Progenitor cell of endocrine pancreas (in vitro differentiated cells): Measurements from ENCODE around the gene SORL1. TPM values are rescaled to one million over a fixed set of nuclear protein-coding genes. Genes with fewer than 3 reads are reported as not detected.

ENCODE experiments used
- DNase-seq: peaks from one replicate; pipeline ENCODE4 v3.0.0; 2021; ENCODE audit warnings: low spot score; ENCODE audit not compliant: unreplicated experiment
- H3K27ac Mint-ChIP-seq: 2 replicates; pipeline ENCODE4 v1.8.0; 2021; ENCODE audit warnings: mild to moderate bottlenecking, moderate library complexity, mixed read lengths
- H3K27me3 Mint-ChIP-seq: 2 replicates; pipeline ENCODE4 v1.8.0; 2021; ENCODE audit warnings: mixed read lengths
- H3K36me3 Mint-ChIP-seq: 2 replicates; pipeline ENCODE4 v1.8.0; 2022; ENCODE audit warnings: mixed read lengths; ENCODE audit not compliant: insufficient read depth
- H3K4me1 Mint-ChIP-seq: 2 replicates; pipeline ENCODE4 v1.8.0; 2021; ENCODE audit warnings: low read depth, mixed read lengths
- H3K4me3 Mint-ChIP-seq: 2 replicates; pipeline ENCODE4 v1.8.0; 2021; ENCODE audit warnings: low read depth, mild to moderate bottlenecking, moderate library complexity, mixed read lengths
- H3K9me3 Mint-ChIP-seq: 2 replicates; pipeline ENCODE4 v1.8.0; 2021; ENCODE audit warnings: low read depth, mixed read lengths
- total RNA-seq: library from RNA; stranded (reverse); gene quantifications from 2 replicates; pipeline ENCODE4 v1.2.1, GENCODE V29; 2021
- TF ChIP-seq, protein P1 (sequence below): fragments of 200-600 bp; sonication (generic); IDR thresholded peaks from one replicate; pipeline ENCODE4 v1.5.0; 2021; ENCODE audit warnings: antibody characterized with exemption, mild to moderate bottlenecking; ENCODE audit not compliant: unreplicated experiment

SORL1 gene
- total RNA-seq, 1 donor from 2014 or later, result 31.8 TPM

DNA sequence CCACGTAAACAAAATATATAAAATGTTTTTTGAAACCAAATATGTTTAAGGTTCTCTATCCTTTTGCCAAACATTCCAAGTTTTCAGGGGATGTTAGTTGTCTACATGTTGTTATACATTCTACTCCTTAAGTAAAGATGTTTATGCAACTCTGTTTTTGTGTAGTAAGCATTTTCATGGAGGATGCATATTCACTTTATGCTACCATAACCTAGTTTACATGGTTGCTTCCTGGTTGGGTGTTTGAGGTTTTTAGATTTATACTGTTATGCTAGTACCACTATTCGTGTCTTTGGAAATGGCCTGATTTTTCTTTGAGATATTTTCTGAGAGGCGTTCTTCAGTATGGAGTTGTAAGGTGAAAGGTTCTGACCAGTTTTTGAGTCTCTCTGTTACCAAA lies 131.7 kb downstream of the SORL1 start:
- H3K4me1 Mint-ChIP-seq, result peaks cover 4% of the 10 kb centered on the region
- H3K36me3 Mint-ChIP-seq, result peaks cover 20% of the 10 kb centered on the region
- H3K27ac Mint-ChIP-seq, result no peak overlapping the region
- TF ChIP-seq, protein P1, sequence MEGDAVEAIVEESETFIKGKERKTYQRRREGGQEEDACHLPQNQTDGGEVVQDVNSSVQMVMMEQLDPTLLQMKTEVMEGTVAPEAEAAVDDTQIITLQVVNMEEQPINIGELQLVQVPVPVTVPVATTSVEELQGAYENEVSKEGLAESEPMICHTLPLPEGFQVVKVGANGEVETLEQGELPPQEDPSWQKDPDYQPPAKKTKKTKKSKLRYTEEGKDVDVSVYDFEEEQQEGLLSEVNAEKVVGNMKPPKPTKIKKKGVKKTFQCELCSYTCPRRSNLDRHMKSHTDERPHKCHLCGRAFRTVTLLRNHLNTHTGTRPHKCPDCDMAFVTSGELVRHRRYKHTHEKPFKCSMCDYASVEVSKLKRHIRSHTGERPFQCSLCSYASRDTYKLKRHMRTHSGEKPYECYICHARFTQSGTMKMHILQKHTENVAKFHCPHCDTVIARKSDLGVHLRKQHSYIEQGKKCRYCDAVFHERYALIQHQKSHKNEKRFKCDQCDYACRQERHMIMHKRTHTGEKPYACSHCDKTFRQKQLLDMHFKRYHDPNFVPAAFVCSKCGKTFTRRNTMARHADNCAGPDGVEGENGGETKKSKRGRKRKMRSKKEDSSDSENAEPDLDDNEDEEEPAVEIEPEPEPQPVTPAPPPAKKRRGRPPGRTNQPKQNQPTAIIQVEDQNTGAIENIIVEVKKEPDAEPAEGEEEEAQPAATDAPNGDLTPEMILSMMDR, result no peak
- H3K27me3 Mint-ChIP-seq, result no peaks in the 10 kb centered on the region
- peaks cover 10% of the 10 kb centered on the region for H3K9me3 Mint-ChIP-seq
- no peak overlapping the region for H3K4me3 Mint-ChIP-seq
- no peak for DNase-seq

DNA sequence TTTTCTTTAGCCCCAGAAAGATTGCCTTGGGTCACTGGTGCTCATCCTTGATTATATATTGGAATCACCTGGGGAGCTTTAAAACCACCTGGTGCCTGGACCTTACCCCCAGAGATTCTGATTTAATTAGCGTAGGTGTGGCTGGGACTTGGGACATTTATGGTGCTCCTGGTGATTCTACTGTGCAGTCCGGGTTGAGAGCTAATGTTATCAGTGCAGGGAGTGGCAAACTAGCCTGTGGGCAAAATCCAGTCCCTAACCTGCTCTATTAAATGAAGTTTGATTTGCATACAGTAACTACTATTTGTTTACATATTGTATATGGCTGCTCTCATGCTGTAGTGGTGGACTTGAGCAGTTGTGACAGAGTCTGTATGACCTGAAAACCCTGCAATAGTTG lies 134.6 kb downstream of the SORL1 start:
- TF ChIP-seq, protein P1, result no peak
- H3K27me3 Mint-ChIP-seq, result no peaks in the 10 kb centered on the region
- no peaks in the 10 kb centered on the region for H3K9me3 Mint-ChIP-seq
- H3K27ac Mint-ChIP-seq, result no peak overlapping the region
- H3K4me1 Mint-ChIP-seq, result no peaks in the 10 kb centered on the region
- no peak for DNase-seq
- peaks cover 11% of the 10 kb centered on the region for H3K36me3 Mint-ChIP-seq
- no peak overlapping the region for H3K4me3 Mint-ChIP-seq

DNA sequence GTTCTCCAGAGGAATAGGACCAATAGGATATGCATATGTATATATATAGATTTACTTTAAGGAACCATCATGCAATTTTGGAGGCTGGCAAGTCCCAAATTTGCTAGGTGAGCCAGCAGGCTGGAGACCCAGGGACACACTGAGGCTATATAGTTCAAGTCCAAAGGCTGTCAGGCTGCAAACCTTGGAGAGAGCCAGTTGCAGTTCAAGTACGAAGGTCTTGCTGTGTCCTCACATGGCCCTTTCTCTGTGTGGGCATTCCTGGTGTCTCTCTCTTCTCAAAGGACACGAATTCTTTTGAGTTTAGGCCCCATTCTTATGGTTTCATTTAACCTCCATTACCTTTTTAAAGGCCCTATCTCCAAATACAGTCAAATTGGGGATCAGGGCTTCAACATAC lies 135.1 kb downstream of the SORL1 start:
- no peak overlapping the region for H3K27ac Mint-ChIP-seq
- no peaks in the 10 kb centered on the region for H3K27me3 Mint-ChIP-seq
- TF ChIP-seq, protein P1, result no peak
- peaks cover 11% of the 10 kb centered on the region for H3K36me3 Mint-ChIP-seq
- DNase-seq, result no peak
- no peaks in the 10 kb centered on the region for H3K9me3 Mint-ChIP-seq
- no peaks in the 10 kb centered on the region for H3K4me1 Mint-ChIP-seq
- H3K4me3 Mint-ChIP-seq, result no peak overlapping the region

DNA sequence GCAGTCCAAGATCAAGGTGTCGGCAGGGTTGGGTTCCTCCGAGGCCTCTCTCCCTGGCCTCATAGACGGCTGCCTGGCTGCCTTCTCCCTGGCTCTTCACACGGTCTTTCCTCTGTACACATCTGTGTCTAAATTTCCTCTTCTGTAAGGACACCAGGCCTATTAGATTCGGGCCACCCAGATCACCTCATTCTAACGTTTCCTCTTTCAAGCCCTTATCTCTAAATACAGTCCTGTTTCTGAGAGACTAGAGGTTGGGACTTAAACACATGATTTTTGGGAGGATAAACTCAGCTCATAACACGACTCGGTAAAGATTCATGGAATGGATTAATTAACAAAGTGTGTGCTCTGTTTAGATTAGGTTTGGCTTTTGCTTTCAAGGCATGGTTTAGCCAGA lies 136.6 kb downstream of the SORL1 start:
- H3K27me3 Mint-ChIP-seq, result no peaks in the 10 kb centered on the region
- no peak overlapping the region for H3K27ac Mint-ChIP-seq
- no peaks in the 10 kb centered on the region for H3K4me1 Mint-ChIP-seq

DNA sequence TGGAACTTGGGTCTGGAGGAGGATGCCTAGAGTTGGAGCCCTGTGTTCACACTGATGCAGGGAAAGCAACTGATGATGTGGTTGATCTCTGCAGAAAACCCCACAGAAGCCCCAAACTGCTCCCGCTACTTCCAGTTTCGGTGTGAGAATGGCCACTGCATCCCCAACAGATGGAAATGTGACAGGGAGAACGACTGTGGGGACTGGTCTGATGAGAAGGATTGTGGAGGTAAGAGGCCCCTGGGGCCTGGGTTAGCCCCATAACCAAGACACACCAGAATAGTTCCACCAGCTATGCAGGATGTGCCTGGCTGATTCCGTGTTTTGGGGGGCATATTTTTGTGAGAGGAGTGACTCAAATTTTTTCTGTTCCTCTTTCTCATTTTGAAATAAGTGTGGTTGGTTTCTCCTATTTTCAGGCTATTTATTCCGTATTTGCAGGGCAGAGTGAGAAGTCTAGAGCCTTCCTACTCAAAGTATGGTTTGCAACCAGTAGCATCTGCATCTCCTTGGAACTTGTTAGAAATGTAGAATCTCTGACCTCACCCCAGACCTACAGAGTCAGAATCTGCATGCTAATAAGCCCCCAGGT lies 137.9 kb downstream of the SORL1 start:
- TF ChIP-seq, protein P1, result no peak
- peaks cover 12% of the 10 kb centered on the region for H3K36me3 Mint-ChIP-seq
- no peaks in the 10 kb centered on the region for H3K9me3 Mint-ChIP-seq
- H3K27ac Mint-ChIP-seq, result peak overlapping the region; percentile 38
- no peaks in the 10 kb centered on the region for H3K27me3 Mint-ChIP-seq
- no peak overlapping the region for H3K4me3 Mint-ChIP-seq
- DNase-seq, result no peak
- H3K4me1 Mint-ChIP-seq, result no peaks in the 10 kb centered on the region

More for the DNA sequence above, 136.6 kb downstream of the SORL1 start:
- Mint-ChIP-seq H3K9me3 (no peaks in the 10 kb centered on the region), H3K4me3 (no peak overlapping the region), H3K36me3 (peaks cover 12% of the 10 kb centered on the region)
- DNase-seq, result no peak
- TF ChIP-seq, protein P1, result no peak
